PFSK-1 (cell line): ENCODE results near the gene HSF2BP.

Source experiments
- FOXP2 ChIP-seq: optimal IDR thresholded peaks from 2 replicates; pipeline ENCODE3; 2011; ENCODE audit warnings: borderline replicate concordance, control low read depth, inconsistent platforms; ENCODE audit not compliant: insufficient read depth; ENCODE audit errors: extremely low read length, extremely low read depth
- POLR2AphosphoS5 ChIP-seq: IDR thresholded peaks from 2 replicates; pipeline ENCODE4 v1.6.1; 2012; ENCODE audit warnings: low read depth, mild to moderate bottlenecking, control low read depth, low read length, moderate library complexity
- SIN3A ChIP-seq: IDR thresholded peaks from 2 replicates; pipeline ENCODE4 v1.6.1; 2012; ENCODE audit warnings: mild to moderate bottlenecking, low read length, moderate library complexity, borderline replicate concordance; ENCODE audit not compliant: insufficient read depth
- TAF1 ChIP-seq: IDR thresholded peaks from 2 replicates; pipeline ENCODE4 v1.6.1; 2012; ENCODE audit warnings: low read length, control low read depth, borderline replicate concordance; ENCODE audit not compliant: insufficient read depth
- TF ChIP-seq, protein P1 (sequence below), 2 experiments: IDR thresholded peaks; 2 replicates each; pipeline versions ENCODE4 v1.6.1 to v1.8.0; 2011 to 2012; ENCODE audit warnings: low read depth in 2 of 2, low read length in 2 of 2, control low read depth in 1 of 2, inconsistent platforms in 1 of 2, mild to moderate bottlenecking in 1 of 2, moderate library complexity in 1 of 2; ENCODE audit not compliant: insufficient read depth in 1 of 2

The HSF2BP gene

DNA sequence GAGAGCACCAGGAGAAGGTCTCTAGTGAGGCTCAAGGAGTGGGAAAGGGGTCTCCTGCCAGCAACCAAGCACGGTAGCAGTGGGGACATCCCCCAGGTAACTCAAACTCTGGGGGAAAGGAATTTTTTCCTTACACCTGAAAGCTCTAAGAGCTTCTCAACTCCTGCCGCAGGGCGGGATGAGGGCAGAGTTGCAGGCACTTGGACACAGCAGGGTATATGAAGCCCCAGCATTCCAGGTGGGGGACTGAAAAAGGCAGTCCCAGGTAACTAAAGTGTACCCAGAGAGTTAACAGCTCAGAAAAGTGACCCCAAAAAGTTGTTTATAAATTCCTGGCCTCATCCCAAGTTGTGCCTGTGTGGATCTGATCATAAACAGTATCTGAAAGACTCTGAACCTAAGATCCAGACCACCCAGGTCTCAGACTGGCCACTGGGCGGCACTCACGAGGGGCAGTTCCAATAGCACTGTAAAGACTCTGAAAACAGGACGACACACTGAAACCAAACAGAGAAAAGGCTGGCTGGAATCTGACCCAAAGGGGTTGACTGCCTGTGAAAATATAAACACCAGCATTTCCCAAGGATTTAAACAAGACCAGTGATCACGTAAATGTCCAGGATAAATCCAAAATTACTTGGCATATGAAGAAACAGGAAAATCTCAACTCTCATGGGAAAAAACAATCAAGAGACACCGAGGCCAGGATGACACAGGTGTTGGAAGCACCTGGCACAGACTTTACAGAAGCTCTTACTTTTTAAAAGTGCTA lies 47.5 kb downstream of the HSF2BP start:
- TF ChIP-seq POLR2AphosphoS5 (no peak), FOXP2 (no peak), SIN3A (no peak), TAF1 (no peak)
- TF ChIP-seq, protein P1, sequence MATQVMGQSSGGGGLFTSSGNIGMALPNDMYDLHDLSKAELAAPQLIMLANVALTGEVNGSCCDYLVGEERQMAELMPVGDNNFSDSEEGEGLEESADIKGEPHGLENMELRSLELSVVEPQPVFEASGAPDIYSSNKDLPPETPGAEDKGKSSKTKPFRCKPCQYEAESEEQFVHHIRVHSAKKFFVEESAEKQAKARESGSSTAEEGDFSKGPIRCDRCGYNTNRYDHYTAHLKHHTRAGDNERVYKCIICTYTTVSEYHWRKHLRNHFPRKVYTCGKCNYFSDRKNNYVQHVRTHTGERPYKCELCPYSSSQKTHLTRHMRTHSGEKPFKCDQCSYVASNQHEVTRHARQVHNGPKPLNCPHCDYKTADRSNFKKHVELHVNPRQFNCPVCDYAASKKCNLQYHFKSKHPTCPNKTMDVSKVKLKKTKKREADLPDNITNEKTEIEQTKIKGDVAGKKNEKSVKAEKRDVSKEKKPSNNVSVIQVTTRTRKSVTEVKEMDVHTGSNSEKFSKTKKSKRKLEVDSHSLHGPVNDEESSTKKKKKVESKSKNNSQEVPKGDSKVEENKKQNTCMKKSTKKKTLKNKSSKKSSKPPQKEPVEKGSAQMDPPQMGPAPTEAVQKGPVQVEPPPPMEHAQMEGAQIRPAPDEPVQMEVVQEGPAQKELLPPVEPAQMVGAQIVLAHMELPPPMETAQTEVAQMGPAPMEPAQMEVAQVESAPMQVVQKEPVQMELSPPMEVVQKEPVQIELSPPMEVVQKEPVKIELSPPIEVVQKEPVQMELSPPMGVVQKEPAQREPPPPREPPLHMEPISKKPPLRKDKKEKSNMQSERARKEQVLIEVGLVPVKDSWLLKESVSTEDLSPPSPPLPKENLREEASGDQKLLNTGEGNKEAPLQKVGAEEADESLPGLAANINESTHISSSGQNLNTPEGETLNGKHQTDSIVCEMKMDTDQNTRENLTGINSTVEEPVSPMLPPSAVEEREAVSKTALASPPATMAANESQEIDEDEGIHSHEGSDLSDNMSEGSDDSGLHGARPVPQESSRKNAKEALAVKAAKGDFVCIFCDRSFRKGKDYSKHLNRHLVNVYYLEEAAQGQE (IDR thresholded peaks at IDR 0.05; ENCODE audit: insufficient read depth in 1 of 2, low read depth in 2 of 2, low read length in 2 of 2): no peak

DNA sequence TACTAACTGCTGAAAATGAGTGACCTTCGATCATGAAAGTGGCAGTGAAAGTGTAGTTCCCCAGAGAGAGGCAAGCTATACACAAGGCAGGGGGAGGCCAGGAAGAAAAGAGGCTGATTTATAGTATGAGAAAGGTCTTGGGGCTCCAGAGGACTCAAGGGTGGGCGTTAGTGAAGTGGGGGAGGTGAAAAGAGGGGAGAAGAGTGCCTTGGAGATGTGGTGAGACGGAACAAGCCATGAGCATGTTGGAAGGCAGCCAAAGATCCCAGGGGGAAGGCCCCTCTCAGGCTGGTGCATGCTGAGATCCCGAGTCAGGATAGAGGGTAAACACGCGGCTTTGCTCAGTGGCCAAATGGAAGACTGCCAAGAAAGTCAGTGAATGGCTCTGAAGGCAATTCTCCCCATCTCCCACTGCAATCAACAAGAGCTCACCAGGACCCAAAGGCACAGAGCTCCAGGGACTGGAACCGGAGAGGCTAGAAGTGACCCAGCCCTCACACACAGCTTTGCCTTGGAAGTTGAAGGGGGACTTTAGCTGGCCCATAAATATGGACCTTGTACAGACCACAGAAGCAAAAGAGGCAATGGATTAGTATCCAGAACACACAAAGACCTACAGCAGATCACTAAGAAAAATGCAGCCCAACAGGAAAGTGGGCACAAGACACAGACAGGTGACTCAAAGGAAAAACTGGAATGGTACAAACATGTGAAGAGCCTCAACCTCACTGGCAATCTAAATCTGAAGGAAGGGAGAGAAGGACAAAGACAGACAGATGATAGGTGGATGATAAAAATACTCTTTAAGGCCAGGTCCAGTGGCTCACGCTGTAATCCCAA lies 49.6 kb downstream of the HSF2BP start:
- TF ChIP-seq FOXP2 (peak; percentile 95), TAF1 (no peak)

DNA sequence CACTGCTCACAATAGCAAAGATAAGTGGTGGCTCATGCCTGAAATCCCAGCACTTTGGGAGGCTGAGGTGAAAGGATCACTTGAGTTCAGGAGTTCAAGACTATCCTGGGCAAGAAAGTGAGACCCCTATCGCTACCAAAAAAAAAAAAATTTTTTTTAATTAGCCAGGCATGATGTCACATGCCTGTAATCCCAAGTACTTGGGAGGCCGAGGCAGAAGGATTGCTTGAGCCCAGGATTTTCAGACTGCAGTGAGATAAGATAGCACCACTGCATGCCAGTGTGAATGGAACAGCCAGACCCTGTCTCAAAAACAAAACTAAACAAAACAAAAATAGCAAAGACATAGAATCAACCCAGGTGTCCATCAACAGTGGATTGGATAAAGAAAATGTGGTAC lies 50.6 kb downstream of the HSF2BP start:
- TF ChIP-seq FOXP2: no peak
- TF ChIP-seq SIN3A: no peak
- no peak for TF ChIP-seq POLR2AphosphoS5
- no peak for TF ChIP-seq TAF1
- TF ChIP-seq, protein P1 (IDR thresholded peaks at IDR 0.05; ENCODE audit: insufficient read depth in 1 of 2, low read depth in 2 of 2, low read length in 2 of 2): no peak

DNA sequence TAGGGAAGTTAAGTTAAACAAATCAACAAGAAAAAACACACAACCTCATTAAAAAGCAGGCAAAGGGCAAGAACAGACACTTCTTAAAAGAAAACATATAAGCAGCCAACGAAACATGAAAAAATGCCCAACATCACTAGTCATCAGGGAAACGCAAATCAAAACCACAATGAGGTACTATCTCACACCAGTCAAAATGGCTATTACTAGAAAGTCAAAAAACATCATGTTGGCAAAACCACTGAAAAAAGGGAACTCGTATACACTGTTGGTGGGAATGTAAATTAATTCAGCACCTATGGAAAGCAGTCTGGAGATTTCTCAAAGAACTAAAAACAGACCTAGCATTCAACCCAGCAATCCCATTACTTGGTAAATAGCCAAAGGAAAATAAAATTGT lies 51.1 kb downstream of the HSF2BP start:
- TF ChIP-seq FOXP2 (no peak), SIN3A (no peak), TAF1 (no peak), POLR2AphosphoS5 (no peak)
- TF ChIP-seq, protein P1 (IDR thresholded peaks at IDR 0.05; ENCODE audit: insufficient read depth in 1 of 2, low read depth in 2 of 2, low read length in 2 of 2): no peak

DNA sequence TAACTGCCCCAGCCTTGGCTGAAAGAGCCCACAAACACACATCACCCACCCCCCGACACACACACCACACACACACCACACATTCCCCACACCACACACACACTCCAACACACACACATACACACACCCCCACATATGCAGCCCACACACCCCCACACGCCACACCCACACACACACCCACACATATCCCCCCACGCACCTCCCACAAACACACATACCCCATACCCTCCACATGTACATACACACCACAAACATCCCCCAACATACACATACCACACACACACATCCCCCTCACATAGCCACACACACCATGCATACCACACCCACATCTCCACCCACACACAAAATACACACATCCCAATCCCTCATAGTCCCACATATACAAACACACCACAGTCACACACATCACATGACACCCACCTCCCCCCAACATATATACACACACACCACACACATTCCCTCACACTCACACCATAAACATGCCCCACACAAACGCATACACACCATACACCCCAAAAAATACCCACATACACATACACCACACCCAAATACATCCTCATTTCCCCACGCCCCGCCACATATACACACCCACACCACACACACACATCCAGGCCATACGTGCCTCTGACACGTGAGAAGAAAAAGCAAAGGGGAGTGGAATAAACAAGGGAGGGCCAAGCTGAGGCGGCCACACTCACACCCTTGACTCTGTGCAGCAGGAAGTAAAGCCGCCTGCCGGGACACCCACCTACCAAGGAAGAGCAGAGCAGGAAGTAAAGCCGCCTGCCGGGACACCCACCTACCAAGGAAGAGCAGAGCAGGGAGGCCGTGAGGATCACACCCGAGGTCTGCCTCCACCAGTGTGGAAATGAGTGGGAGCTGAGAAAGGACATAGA lies 53.7 kb downstream of the HSF2BP start:
- TF ChIP-seq SIN3A (no peak), FOXP2 (peak; percentile 34)
